C4-2B (cell line): Measurements from ENCODE around the gene STARD10.
"Not testable (repeated sequence)": the region's sequence is repeated elsewhere in the genome, so short reads cannot be mapped to it uniquely, and the experiment has no call there.

Experiments used
- H3K27ac ChIP-seq: fragments of 450-650 bp; 2 replicates; pipeline ENCODE4 v1.5.1; 2017
- ZFX ChIP-seq: fragments of 450-650 bp; IDR thresholded peaks from 2 replicates; pipeline ENCODE4 v1.6.1; 2017
- TF ChIP-seq, protein P1 (sequence below): fragments of 450-650 bp; conservative IDR thresholded peaks from 2 replicates; pipeline ENCODE4 v1.5.1; 2017; ENCODE audit warnings: mild to moderate bottlenecking

Gene STARD10

DNA sequence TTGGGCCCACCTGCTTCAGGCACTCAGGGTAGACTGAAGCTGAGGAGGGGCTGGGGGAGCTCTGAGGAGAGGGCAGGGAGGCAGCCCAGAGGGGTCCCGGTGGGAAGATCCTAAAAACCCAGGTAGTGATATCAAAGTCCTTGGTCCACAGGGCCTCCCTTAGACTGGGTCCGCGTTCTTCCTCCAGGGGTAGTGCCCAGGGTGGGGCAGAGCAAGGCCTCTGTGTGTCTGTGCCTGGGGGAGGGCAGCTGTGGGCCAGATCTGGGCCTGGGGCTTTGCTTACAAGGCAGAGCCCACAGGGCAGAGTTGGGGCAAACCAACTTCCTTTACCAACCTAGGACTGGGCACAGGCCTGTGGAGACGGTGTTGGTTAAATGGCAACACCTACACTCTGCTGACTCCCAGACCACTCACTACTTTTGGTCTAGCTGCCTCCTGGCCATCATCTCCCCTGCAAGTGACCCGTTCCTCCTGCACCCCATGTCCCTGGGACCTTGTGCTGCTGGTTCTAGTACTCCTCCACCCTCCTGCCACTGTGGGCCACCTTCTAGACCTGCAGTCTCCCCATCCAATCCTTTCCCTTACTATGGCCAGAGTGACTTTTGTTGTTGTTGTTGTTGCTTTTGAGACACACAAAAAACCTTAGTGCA, 36.2 kb upstream of the STARD10 start:
- no peak for TF ChIP-seq ZFX
- TF ChIP-seq, protein P1, sequence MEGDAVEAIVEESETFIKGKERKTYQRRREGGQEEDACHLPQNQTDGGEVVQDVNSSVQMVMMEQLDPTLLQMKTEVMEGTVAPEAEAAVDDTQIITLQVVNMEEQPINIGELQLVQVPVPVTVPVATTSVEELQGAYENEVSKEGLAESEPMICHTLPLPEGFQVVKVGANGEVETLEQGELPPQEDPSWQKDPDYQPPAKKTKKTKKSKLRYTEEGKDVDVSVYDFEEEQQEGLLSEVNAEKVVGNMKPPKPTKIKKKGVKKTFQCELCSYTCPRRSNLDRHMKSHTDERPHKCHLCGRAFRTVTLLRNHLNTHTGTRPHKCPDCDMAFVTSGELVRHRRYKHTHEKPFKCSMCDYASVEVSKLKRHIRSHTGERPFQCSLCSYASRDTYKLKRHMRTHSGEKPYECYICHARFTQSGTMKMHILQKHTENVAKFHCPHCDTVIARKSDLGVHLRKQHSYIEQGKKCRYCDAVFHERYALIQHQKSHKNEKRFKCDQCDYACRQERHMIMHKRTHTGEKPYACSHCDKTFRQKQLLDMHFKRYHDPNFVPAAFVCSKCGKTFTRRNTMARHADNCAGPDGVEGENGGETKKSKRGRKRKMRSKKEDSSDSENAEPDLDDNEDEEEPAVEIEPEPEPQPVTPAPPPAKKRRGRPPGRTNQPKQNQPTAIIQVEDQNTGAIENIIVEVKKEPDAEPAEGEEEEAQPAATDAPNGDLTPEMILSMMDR: no peak
- H3K27ac ChIP-seq: no peak overlapping the region

DNA sequence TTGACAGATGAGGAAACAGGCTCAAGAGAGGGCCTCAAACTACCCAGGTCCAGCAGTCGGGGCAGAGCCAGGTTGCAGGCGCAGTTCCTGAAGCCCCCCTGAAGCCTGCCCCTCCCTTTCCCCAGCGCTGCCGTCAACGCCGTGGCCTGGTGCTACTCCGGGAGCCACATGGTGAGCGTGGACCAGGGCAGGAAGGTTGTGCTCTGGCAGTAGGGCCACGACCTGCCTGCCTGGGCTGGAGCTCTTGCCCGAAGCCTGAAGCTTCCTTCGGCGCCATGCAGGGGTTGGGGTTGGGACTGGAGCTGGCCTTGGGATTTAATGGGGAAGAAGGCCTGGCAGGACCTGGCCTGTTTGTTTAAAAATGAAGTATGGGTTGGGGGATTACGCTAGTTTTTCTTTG, 35.3 kb upstream of the STARD10 start:
- H3K27ac ChIP-seq: no peak overlapping the region
- TF ChIP-seq ZFX: no peak
- TF ChIP-seq, protein P1: no peak

DNA sequence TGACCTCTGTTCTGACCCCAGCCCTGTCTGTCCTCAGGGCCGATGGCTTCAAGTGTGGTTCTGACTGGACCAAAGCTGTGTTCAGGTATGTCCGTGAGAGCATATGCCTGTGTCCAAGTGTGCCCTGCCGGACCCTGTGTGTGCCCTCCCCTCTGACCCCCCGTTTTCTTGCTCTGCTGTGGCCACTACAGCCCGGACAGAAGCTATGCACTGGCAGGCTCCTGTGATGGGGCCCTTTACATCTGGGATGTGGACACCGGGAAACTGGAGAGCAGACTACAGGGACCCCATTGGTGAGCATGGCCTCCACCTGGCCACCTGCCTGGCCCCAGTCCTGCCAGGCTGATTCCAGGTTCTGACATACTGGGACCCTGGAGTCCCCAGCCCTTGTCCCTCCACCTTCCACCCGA, 34.9 kb upstream of the STARD10 start:
- TF ChIP-seq, protein P1: no peak
- TF ChIP-seq ZFX: no peak
- no peak overlapping the region for H3K27ac ChIP-seq

DNA sequence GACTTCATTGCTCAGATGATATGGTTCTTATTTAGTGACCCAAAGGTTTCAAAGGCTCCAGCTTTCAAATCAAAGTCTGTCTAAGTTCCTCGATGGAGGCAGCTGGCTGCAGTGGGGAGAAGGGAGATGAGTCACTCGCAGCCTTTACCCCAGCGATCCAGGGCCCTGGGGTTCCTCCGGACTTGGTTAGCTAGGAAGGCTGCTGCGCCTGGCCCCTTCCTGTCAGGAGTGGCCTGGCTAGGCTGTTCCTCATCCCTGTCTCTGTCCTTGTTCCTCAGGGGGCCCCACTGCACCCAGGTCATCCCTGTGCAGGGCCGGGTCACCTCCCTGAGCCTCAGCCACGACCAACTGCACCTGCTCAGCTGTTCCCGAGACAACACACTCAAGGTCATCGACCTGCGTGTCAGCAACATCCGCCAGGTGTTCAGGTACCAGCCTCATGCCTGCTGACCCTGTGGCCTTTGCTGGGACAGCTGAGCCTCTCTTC, 34.3 kb upstream of the STARD10 start:
- no peak overlapping the region for H3K27ac ChIP-seq
- TF ChIP-seq, protein P1: no peak

DNA sequence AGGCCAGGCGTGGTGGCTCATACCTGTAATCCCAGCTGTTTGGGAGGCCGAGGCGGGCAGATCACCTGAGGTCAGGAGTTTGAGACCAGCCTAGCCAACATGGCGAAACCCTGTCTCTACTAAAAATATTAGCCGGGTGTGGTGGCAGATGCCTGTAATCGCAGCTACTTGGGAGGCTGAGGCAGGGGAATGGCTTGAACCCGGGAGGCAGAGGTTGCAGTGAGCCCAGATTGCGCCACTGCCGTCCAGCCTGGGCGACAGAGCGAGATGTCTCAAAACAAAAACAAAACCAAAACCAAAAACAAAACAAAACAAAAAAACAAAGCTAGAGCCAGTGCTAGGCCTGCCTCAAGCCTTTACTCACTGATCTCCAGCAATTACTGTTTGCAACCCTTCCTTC, 33.8 kb upstream of the STARD10 start:
- not testable (repeated sequence) for H3K27ac ChIP-seq

DNA sequence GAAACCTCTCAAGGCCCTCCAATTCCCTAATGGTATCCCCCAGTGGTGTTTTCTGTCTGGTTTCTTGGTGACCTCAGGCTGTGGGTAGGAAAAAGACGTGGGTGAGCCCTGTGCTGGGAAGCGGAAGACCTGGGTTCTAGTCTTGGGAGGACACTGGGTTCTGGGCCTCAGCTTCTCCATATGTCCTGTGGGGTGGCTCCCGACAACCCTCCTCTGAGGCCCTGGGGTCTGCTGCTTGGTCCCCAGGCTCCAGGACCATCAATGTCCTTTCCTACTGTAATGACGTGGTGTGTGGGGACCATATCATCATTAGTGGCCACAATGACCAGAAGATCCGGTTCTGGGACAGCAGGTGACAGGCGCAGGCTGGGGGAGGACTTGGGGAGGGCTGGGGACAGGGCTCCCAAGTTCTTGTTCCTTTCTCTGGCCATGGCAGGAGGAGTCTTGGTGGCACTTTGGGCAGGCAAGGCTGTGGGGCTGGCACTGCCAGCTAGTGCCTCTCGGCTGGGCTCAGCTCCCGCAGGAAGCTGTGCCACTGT, 33.2 kb upstream of the STARD10 start:
- no peak for TF ChIP-seq ZFX
- TF ChIP-seq, protein P1: no peak
- no peak overlapping the region for H3K27ac ChIP-seq

DNA sequence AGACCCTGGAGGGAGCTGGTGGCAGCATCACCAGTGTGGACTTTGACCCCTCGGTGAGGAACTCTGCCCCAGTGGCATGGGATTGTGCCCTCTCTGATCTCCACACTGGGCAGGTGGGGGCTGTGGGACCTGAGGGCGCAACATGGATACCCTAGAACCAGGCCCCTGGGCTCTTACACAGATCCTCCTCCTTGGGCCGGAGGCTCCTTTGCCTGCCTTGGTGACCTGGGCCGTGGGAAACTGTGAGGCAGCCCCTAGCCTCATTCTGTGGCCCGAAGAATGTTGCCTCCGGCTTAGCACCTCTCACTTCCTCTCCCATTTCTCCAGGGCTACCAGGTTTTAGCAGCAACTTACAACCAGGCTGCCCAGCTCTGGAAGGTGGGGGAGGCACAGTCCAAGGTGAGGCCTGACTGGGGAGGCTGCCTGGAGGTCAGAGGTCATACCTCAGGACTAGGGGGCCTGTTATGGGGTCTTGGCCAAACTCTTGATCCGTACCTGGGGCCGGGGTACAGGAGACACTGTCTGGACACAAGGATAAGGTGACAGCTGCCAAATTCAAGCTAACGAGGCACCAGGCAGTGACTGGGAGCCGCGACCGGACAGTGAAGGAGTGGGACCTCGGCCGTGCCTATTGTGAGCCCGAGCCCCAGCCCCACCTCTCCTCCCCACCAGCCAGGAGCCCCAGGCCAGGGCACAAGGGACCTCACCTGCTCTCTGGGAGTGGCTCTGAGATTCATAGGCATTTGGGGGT, 32.5 kb upstream of the STARD10 start:
- no peak for TF ChIP-seq ZFX
- TF ChIP-seq, protein P1: no peak
- H3K27ac ChIP-seq: no peak overlapping the region
